HG03439 (cell line): Measurements from ENCODE around the gene DCBLD1.
A peak's percentile ranks its signal among the peaks of the same experiment; 100 is the strongest.

Source experiments
- ATAC-seq: cut with Tn5 transposase; IDR thresholded peaks from one replicate; pipeline ENCODE4 v1.9.1; 2021; ENCODE audit warnings: mild to moderate bottlenecking, moderate library complexity; ENCODE audit not compliant: unreplicated experiment

The DCBLD1 gene

DNA sequence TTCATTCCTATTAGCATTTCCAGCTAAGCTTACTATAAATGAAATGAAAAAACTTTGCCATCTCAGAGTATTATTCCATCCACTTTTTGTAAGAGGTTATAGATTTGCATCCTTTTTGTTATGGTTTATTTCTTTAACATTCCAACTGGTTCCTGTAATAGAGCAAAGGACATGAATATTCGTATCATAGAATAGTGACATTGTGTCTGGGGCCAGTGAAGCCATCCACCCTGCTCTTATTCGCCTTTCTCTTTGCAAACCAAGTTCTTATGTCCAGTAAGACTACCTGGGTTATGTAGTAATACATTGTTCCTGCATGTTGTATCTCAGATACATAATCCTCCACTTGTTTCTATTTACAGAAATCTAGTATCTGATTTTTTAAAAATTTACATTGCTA is 43.1 kb downstream of the DCBLD1 start:
- ATAC-seq, result no peak

DNA sequence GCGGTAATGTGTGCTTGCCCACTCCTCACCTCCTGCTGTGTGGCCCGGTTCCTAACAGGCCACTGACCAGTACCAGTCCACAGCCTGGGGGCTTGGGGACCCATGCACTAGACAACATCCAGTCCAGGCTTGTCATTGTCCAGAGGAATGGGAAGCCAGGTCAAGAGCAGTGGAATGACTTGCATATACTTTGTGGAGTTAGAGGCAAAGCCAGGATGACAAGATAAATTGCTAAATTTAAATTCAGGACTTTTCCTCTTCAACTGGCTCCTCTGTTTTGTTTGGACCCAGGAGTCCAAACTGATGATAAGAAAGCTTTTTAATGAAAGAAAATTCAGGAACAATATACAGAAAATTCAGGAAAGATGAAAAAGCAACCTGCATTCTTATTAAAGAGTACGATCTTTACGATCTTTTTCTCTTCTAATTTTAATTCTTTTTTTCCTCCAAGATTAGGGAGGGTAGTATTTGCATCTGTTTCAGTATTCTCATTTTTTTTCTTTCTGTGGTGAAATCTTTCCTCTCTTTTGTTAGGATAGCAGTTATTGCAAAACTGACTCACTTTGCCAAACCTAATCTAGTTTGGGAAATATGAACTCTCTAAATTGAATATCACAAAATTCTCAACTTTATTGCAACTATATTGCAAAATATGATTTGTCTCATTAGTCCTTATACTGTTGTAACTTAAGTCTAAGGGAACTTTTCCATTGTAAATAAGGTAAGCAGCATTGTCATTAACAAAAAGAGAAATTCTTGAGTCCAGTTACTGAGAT is 48.2 kb downstream of the DCBLD1 start:
- ATAC-seq, result no peak

GRCh38 chr6:117531346-117531745 is 48.9 kb downstream of the DCBLD1 start:
- no peak for ATAC-seq

- no peak for ATAC-seq
These were observed 49.6 kb downstream of the DCBLD1 start for GRCh38 chr6:117531809-117532725.

- ATAC-seq, result no peak
These were observed 51.3 kb downstream of the DCBLD1 start for GRCh38 chr6:117533775-117534174.

DNA sequence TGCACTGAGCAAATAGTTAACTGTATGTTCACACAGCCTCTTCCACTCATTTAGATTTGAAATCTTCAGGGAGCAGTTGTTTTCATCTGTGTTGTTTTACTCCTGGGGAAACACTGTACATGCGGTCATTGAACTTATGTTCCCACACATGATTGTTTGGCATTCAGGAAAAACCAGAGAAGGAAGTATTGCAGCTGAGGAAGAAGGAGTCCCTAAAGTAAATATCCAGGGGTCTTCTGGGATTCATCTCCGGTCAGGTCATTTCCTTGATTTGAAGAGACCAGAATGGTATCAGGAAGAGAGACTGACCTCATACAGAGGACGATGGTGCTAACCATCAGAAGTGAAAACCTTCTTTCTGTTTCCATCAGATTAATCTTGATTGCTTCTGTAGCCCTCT is 52.5 kb downstream of the DCBLD1 start:
- ATAC-seq, result no peak

DNA sequence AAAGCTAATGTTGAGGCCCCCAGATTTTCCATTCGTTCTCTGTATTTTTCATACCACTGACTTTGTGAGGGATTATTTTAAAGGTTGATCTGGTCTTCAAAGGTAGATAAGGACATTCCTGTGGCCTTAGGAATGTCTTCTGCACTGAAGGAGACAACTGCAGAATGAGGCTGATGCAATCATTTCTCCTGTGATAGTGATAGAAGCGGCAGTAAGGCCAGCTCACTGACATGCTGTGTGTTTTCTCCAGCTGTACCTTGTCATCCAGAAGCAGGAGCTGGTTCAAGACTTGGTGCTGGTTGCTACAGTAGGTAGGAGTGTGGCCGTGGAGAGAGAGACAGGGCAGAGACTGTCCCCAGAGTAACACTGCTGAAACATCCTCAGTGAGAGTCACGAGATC is 53.8 kb downstream of the DCBLD1 start:
- ATAC-seq, result no peak

DNA sequence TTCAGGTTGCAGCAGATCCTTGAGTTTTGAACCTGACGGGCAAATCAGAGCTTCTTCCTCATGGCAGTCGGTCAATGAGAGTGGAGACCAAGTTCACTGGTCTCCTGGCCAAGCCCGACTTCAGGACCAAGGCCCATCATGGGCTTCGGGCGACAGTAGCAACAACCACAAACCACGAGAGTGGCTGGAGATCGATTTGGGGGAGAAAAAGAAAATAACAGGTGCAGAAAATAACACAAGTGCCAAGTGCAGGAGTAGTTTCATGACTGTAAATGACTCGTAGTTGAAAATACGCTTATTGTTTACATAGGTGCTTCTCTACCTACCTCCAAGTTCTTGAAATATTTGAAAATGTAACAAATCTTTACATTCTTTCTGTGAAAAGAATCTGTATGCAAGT is 56.1 kb downstream of the DCBLD1 start:
- no peak for ATAC-seq

GRCh38 chr6:117540670-117541069 is 58.2 kb downstream of the DCBLD1 start:
- no peak for ATAC-seq

- no peak for ATAC-seq
These were observed 60.0 kb downstream of the DCBLD1 start for GRCh38 chr6:117542493-117542892.

GRCh38 chr6:117544716-117545115 is 62.2 kb downstream of the DCBLD1 start:
- ATAC-seq, result no peak

GRCh38 chr6:117545161-117545595 is 62.7 kb downstream of the DCBLD1 start:
- no peak for ATAC-seq

- ATAC-seq, result no peak
These were observed 64.2 kb downstream of the DCBLD1 start for GRCh38 chr6:117546674-117547073.

- ATAC-seq, result peak; percentile 59
These were observed 65.5 kb downstream of the DCBLD1 start for GRCh38 chr6:117547688-117548621.

GRCh38 chr6:117548797-117549301 is 66.4 kb downstream of the DCBLD1 start:
- ATAC-seq, result no peak

- ATAC-seq, result no peak
These were observed 67.1 kb downstream of the DCBLD1 start for GRCh38 chr6:117549611-117550010.

DNA sequence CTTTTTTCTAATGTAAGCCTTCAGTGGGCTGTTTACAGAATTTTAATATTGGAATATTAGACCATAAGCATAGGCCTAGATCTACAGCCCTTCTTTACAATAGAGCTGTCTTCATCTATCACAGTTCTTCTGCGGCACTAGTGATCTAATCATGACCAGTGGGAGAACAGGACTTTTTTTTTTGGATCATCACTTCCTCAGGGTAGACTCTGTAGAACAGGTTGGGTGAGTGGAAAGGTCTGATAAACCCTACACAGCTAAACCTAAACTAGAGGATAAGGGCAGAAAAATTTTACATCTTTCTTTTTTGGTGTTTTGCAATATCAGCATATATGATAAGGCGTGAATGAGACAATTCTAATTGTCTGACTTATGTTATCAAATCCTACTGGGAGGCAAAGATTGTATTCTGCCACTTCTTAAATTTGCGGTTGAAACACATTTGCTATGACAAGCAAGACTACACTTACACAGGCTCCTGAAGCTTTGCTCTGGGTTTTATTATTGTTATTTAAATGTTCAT is 67.7 kb downstream of the DCBLD1 start:
- ATAC-seq, result no peak

GRCh38 chr6:117550618-117551242 is 68.3 kb downstream of the DCBLD1 start:
- no peak for ATAC-seq

- ATAC-seq, result no peak
These were observed 70.1 kb downstream of the DCBLD1 start for GRCh38 chr6:117552618-117553017.

DNA sequence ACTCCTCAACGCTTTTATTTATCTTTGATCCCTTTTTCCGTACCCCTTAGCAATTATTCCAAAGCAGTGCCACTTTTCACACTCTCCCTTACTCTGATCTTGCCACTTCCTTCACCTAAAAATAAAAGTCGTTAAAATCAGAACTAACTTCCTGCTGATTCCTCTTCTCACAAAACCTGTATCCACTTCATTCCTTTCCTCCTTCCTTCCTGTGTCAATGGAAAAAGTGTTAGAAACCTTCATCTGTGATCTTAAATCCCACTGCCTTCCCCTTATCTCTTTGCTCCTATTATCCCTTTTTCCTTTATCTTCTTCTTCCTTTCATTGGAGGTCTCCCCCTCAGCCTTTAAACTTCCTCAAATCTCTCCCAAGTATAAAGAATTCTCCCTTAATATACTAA is 70.7 kb downstream of the DCBLD1 start:
- no peak for ATAC-seq
